Tibial nerve (tissue), 4 donors: Measurements from ENCODE around the gene DEF6.

ENCODE experiments used
- EP300 ChIP-seq, 2 donors: sonication (generic); formaldehyde crosslinking; IDR thresholded peaks; one replicate each; pipeline ENCODE4 v1.6.1; 2017; ENCODE audit warnings: antibody characterized with exemption in 2 of 2, mild to moderate bottlenecking in 1 of 2
- TF ChIP-seq, protein P1 (sequence below), 5 experiments: fragments of 200-600 bp in 3 of 5; fragments of 450-650 bp in 2 of 5; sonication (generic) in 3 of 5; IDR thresholded peaks; one replicate each; pipeline ENCODE4 v1.5.1; 2016 to 2019; ENCODE audit warnings: antibody characterized with exemption in 5 of 5, mild to moderate bottlenecking in 3 of 5, moderate library complexity in 2 of 5

GRCh38 chr6:35294308-35294945, 3.2 kb upstream of the DEF6 start:
- TF ChIP-seq, protein P1, sequence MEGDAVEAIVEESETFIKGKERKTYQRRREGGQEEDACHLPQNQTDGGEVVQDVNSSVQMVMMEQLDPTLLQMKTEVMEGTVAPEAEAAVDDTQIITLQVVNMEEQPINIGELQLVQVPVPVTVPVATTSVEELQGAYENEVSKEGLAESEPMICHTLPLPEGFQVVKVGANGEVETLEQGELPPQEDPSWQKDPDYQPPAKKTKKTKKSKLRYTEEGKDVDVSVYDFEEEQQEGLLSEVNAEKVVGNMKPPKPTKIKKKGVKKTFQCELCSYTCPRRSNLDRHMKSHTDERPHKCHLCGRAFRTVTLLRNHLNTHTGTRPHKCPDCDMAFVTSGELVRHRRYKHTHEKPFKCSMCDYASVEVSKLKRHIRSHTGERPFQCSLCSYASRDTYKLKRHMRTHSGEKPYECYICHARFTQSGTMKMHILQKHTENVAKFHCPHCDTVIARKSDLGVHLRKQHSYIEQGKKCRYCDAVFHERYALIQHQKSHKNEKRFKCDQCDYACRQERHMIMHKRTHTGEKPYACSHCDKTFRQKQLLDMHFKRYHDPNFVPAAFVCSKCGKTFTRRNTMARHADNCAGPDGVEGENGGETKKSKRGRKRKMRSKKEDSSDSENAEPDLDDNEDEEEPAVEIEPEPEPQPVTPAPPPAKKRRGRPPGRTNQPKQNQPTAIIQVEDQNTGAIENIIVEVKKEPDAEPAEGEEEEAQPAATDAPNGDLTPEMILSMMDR (IDR thresholded peaks at IDR 0.05), result peak; percentile 46 to 71 (median 52)
- no peak for TF ChIP-seq EP300 (IDR thresholded peaks at IDR 0.05)
